CD1c-positive myeloid dendritic cell (primary cell): ENCODE data around the gene MARCOL.
"Not testable (repeated sequence)": the region's sequence is repeated elsewhere in the genome, so short reads cannot be mapped to it uniquely, and the experiment has no call there.

Source experiments
- DNase-seq: peaks from one replicate; pipeline ENCODE4 v3.0.0-alpha.2; 2016; ENCODE audit errors: extremely low spot score

Gene MARCOL

DNA sequence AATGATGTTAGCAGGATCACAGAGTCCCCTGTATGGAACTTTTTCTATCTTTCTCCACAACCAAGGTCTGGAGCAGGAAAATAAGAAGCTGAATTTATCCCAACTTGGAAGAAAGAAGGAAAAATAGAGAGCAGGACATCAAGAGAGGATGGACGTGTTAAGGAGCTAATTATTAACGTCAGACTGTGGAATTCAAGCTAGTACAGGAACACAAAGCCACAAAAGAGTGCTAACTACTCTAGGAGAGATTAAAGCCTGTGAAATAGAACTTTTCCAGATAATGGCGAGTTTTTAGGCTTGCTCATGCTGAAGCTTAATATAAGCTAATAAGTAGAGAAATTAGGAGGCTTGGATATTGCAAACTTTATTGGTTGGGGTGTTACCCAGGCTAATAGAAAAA is 29.6 kb downstream of the MARCOL start:
- no peak for DNase-seq

DNA sequence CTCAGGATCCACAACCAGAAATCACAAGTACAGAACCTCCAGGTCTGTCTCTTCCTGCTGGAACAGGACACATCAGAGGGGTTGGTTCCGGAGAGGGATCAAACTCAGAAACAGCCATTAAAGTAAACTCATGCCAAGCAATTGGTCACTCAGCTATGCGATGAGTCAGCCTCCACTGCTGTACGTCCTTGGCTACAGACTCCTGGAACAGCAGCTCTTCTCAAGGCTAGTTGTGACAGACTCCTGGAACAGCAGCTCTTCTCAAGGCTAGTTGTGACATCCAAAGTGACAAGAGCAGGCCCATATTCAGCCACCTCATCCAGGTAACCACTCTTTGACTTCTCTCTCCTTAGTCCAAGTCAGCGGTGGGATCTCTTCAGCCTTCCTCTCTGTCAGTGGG is 30.2 kb downstream of the MARCOL start, which contains the start of gene SPINK13:
Gene SPINK13 (plus strand): TSS at position 229 of the 400 bp plus-strand sequence. CDS start 1,279 bp downstream, outside the sequence.
- DNase-seq, result no peak

DNA sequence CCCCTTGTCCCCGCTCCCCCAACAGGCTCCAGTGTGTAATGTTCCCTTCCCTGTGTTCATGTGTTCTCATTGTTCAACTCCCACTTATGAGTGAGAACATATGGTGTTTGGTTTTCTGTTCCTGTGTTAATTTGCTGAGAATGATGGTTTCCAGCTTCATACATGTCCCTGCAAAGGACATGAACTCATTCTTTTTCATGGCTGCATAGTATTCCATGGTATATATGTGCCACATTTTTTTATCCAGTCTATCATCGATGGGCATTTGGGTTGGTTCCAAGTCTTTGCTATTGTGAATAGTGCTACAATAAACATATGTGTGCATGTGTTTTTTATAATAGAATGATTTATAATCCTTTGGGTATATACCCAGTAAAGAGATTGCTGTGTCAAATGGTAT is 36.8 kb downstream of the MARCOL start:
- not testable (repeated sequence) for DNase-seq

DNA sequence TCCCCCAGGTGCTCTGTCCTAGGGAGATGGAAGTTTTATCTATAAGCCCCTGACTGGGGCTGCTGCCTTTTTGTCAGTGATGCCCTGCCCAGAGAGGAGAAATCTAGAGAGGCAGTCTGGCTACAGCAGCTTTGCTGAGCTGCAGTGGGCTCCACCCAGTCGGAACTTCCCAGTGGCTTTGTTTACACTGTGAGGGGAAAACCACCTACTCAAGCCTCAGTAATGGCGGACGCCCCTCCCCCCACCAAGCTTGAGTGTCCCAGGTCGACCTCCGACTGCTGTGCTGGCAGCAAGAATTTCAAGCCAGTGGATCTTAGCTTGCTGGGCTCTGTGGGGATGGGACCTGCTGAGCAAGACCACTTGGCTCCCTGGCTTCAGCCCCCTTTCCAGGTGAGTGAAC is 42.6 kb downstream of the MARCOL start:
- not testable (repeated sequence) for DNase-seq

DNA sequence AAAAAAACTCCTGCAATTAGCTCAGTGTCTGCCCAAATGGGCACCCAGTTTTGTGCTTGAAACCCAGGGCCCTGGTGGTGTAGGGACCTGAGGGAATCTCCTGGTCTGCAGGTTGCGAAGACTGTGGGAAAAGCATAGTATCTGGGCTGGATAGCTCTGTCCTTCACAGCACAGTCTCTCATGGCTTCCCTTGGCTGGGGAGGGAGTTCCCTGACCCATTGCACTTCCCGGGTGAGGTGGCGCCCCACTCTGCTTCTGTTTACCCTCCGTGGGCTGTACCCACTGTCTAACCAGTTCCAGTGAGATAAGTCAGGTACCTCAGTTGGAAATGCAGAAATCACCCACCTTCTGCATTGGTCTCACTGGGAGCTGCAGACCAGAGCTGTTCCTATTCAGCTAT is 43.0 kb downstream of the MARCOL start:
- DNase-seq, result not testable (repeated sequence)

DNA sequence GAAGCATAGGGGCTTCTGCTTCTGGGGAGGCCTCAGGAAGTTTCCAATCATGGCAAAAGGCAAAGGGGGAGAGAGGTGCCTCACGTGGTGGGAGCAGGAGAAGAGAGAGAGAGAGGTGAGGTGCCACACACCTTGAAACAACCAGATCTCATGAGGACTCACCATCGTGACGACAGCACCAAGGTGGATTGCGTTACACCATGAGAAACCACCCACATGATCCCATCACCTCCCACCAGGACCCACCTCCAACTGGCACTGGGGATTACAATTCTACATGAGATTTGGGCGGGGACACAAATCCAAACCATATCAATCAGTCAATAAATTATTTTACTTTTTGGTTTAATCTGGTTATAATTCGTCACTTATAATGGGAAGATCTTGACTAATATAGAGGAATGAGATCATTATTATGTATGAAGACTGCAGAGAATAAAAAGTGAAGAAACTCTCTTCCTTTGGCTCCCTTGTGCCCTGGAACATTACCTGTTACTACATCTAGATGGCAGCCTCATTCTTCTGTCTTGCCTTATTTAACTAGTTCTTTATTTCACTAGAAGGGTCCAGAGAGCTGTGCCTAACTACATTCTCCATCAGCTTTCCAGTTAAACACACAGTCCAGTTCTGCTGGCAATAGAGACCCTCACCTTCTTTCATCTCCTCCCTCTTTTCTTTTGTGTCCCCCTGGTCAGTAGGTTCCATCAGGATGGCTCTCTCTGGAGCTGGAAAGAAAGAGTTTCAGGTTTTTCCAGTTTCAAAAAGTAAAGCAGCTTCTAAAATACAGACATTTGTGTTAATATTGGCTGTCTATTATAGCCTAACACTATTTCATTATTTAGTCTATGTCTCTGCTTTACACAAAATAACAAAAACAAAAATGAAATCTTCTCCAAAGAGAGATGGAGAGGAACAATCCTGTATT is 52.2 kb downstream of the MARCOL start:
- DNase-seq, result peak; percentile 10
